ENCODE data around the gene TMTC4.
A peak's percentile ranks its signal among the peaks of the same experiment; 100 is the strongest.

TMTC4 gene, protein sequence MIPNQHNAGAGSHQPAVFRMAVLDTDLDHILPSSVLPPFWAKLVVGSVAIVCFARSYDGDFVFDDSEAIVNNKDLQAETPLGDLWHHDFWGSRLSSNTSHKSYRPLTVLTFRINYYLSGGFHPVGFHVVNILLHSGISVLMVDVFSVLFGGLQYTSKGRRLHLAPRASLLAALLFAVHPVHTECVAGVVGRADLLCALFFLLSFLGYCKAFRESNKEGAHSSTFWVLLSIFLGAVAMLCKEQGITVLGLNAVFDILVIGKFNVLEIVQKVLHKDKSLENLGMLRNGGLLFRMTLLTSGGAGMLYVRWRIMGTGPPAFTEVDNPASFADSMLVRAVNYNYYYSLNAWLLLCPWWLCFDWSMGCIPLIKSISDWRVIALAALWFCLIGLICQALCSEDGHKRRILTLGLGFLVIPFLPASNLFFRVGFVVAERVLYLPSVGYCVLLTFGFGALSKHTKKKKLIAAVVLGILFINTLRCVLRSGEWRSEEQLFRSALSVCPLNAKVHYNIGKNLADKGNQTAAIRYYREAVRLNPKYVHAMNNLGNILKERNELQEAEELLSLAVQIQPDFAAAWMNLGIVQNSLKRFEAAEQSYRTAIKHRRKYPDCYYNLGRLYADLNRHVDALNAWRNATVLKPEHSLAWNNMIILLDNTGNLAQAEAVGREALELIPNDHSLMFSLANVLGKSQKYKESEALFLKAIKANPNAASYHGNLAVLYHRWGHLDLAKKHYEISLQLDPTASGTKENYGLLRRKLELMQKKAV

DNA sequence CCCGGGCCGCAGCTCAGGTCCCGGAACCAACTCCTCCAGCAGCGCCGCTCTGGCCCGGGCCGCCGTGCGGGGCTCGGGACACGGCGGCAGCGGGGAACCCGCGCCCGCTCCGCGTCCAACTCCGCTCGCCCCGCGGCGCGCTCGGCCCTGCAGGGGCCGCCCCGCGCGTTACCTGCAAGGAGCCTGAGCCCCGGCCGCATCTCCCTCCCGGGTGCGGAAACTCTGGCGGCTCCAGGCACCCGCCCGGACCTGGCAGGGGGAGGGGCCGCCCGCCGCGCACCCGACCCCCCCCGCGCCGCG lies at the start of gene TMTC4:
Gene TMTC4 (minus strand): TSS at position 224 of the 300 bp plus-strand sequence. CDS start 4,433 bp downstream, outside the sequence.
- H3K4me3 ChIP-seq (ENCODE audit: low read depth, low read length), result peak within 1 kb of the TSS; percentile 72
- TF ChIP-seq, protein P1, sequence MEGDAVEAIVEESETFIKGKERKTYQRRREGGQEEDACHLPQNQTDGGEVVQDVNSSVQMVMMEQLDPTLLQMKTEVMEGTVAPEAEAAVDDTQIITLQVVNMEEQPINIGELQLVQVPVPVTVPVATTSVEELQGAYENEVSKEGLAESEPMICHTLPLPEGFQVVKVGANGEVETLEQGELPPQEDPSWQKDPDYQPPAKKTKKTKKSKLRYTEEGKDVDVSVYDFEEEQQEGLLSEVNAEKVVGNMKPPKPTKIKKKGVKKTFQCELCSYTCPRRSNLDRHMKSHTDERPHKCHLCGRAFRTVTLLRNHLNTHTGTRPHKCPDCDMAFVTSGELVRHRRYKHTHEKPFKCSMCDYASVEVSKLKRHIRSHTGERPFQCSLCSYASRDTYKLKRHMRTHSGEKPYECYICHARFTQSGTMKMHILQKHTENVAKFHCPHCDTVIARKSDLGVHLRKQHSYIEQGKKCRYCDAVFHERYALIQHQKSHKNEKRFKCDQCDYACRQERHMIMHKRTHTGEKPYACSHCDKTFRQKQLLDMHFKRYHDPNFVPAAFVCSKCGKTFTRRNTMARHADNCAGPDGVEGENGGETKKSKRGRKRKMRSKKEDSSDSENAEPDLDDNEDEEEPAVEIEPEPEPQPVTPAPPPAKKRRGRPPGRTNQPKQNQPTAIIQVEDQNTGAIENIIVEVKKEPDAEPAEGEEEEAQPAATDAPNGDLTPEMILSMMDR (IDR thresholded peaks at IDR 0.05; ENCODE audit: low read depth, low read length), result no peak

DNA sequence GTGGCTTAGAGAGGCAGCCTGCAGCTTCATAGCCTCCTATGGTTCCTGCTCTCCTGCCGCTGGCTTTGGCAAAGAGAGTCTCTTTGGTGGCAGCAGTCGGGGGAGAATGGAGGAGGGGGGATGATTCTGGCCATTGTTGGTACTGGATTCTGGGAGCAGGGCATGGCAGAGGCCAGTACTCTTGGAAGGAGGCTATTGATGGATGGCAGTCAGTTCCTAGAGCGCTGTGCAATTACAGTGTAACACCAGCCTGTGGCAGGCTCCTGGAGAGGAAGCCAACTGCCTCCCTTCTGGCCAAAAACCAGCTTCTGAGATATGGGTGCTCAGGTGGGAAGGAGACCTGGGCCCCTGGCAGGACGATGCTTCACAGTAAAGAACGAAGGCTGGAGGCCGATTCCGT lies 47.9 kb upstream of the TMTC4 start:
- no peak overlapping the region for H3K4me3 ChIP-seq (ENCODE audit: low read depth, low read length)
- TF ChIP-seq, protein P1 (IDR thresholded peaks at IDR 0.05; ENCODE audit: low read depth, low read length), result no peak

DNA sequence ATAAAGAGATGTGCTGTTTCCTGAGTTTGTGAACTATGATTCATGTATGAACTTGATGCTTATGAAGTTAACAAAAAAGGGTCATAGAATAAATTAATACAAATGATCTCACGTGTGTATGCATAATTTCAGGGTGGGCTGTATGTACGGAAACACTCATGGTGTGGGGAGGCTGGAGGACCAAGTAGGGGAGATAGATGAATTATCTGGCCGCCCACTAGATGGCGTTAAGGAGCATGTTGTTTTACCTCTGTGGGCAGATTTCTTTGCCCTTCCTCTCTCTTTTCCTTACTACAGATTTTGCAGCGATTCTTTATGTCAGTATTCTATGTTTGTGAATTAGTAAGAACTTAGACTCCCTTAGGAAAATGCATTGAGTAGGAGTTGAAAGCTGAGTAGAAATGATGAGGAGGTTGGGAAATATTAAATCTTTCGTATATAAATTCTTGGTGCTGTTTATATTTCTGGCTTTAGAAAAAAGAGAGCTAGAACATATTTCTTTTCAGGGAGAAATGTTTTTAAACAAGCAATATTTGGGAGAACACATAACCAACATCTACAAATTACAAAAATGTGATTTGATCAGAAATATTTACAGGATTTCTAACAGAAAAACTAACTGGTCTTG lies 47.4 kb upstream of the TMTC4 start:
- TF ChIP-seq, protein P1 (IDR thresholded peaks at IDR 0.05; ENCODE audit: low read depth, low read length), result peak; percentile 70
- H3K4me3 ChIP-seq (ENCODE audit: low read depth, low read length), result no peak overlapping the region

DNA sequence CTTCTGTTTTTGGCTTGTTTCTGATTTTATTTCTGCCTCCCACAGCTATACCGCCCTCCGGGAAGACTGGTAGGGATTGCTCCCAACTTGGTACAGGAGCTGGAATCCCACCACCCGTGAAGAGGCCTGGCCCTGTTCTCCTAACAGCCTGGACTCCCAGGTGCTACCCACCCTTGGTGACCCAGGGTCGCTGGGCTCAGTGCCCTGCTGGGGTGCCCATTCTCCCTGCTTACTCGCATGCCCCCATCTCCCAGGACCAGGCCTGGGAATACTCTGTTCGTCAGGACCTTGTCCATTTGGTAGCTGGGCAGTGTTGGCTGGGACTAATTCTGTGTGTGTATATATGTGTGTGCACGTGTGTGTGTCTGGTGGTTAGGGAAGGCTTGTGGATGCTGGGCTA lies 41.0 kb upstream of the TMTC4 start:
- H3K4me3 ChIP-seq (ENCODE audit: low read depth, low read length), result no peak overlapping the region
- TF ChIP-seq, protein P1 (IDR thresholded peaks at IDR 0.05; ENCODE audit: low read depth, low read length), result no peak

DNA sequence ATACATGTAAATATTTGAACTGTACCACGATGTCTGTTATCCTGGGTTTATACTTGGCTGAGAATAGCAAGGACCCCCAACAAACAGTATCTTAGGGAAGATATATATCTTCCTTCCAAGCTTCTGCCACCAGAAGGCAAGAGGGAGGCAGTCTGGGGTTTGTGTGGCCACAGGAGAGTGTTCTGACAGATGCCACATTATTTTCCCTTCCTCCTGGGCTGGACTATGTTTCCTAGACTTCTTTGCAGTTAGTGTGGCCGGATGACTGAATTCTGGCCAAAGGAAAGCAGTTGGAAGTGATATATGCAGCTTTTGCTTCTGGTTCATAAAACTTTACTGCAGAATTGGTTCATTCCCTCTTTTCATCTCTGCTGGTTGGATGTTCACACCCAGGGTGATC lies 39.9 kb upstream of the TMTC4 start:
- TF ChIP-seq, protein P1 (IDR thresholded peaks at IDR 0.05; ENCODE audit: low read depth, low read length), result no peak
- H3K4me3 ChIP-seq (ENCODE audit: low read depth, low read length), result no peak overlapping the region

DNA sequence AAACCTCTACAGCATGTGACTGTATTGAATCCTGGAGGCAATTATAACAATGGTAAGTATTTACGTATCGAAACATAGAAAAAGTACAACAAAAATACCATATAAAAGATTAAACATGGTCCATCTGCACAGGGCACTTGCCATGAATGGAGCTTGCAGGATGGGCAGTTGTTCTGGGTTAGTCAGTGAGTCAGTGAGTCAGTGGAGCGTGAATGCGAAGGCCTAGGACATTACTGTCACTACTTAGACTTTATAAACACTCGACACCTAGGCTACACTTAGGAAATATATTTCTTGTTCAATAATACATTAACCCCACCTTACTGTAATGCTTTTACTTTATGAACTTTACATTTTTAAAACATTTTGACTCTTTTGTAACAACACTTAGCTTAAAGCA lies 35.6 kb upstream of the TMTC4 start:
- TF ChIP-seq, protein P1 (IDR thresholded peaks at IDR 0.05; ENCODE audit: low read depth, low read length), result no peak
- no peak overlapping the region for H3K4me3 ChIP-seq (ENCODE audit: low read depth, low read length)

Measured in WI38 (cell line).